Colonic mucosa (tissue), 4 donors: ENCODE measurements around the gene SCTR. TPM values are rescaled to one million over a fixed set of nuclear protein-coding genes. Genes with fewer than 3 reads are reported as not detected.

ENCODE experiments used
- DNase-seq: peaks from one replicate; pipeline ENCODE4 v3.0.0-alpha.2; 2020
- H3K27ac ChIP-seq: fragments of 200-600 bp; one replicate; pipeline ENCODE4 v1.8.0; 2021
- H3K27me3 ChIP-seq: fragments of 200-600 bp; one replicate; pipeline ENCODE4 v1.8.0; 2021
- H3K36me3 ChIP-seq: fragments of 200-600 bp; one replicate; pipeline ENCODE4 v1.8.0; 2021
- H3K4me1 ChIP-seq: fragments of 200-600 bp; one replicate; pipeline ENCODE4 v1.8.0; 2021; ENCODE audit warnings: mild to moderate bottlenecking
- H3K4me3 ChIP-seq: fragments of 200-600 bp; one replicate; pipeline ENCODE4 v1.8.0; 2021
- H3K9ac ChIP-seq, 2 donors: one replicate each; pipeline ENCODE4 v1.7.0; 2013; ENCODE audit warnings: control low read depth in 2 of 2, low read depth in 2 of 2, low read length in 2 of 2
- H3K9me3 ChIP-seq: fragments of 200-600 bp; one replicate; pipeline ENCODE4 v1.8.0; 2021
- CTCF ChIP-seq: fragments of 200-600 bp; IDR thresholded peaks from one replicate; pipeline ENCODE4 v1.8.0; 2022; ENCODE audit warnings: antibody characterized with exemption, mild to moderate bottlenecking
- intact Hi-C: fragments of 100-400 bp; cut with DNase I; formaldehyde crosslinking; loops from one replicate; pipeline ENCODE4 v1.14.1; 2022
- total RNA-seq, 2 donors: library from RNA; stranded (reverse); fragmentation: NEBNext Ultra II Directional in 1 of 2; extraction: Animal tissue kit (Norgen Biotek cat#: 25700) in 1 of 2; gene quantifications; one replicate each; pipeline ENCODE4 v1.2.1, GENCODE V29; 2021
- donor health status: healthy.
- donor health status: DM: no; HTN: no; CAD: no.
- donor health status: DM: no; HTN: no; CAD: no.

SCTR gene
- total RNA-seq, 2 donors from 2014 or later, result 0.25 to 0.27 TPM

DNA sequence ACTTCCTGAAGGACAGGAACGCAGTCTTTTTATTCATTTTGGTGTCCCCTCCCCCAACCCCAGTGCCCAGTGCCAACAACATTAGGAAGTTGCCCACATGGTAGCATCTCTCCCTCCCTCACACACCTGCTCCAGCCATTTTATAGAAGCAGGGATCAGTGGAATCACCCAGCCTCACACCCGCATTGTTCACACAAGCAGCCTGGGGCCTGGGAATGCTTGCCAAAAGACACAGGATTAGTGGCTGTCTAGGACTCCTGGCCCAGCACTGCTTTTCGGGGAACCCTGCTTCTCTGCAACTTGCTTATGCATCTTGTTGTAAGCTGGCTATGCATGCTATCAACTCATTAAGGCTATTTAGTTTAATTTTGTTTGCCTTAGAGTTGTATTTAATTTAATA is 74.8 kb downstream of the SCTR start:
- H3K4me3 ChIP-seq, result no peak overlapping the region
- TF ChIP-seq CTCF, result no peak
- intact Hi-C loops, result no loop called here
- DNase-seq, result no peak
- no peaks in the 10 kb centered on the region for H3K27me3 ChIP-seq
- H3K9ac ChIP-seq, result no peak overlapping the region
- H3K36me3 ChIP-seq, result no peaks in the 10 kb centered on the region
- H3K27ac ChIP-seq, result no peak overlapping the region
- H3K4me1 ChIP-seq, result no peaks in the 10 kb centered on the region
- H3K9me3 ChIP-seq, result no peaks in the 10 kb centered on the region

GRCh38 chr2:119448427-119449141 is 75.7 kb downstream of the SCTR start:
- intact Hi-C loops, result no loop called here
- Histone ChIP-seq H3K9ac (no peak overlapping the region), H3K4me3 (no peak overlapping the region), H3K4me1 (no peaks in the 10 kb centered on the region), H3K27ac (no peak overlapping the region), H3K36me3 (no peaks in the 10 kb centered on the region), H3K27me3 (no peaks in the 10 kb centered on the region), H3K9me3 (no peaks in the 10 kb centered on the region)
- no peak for TF ChIP-seq CTCF
- DNase-seq, result no peak

- Histone ChIP-seq H3K4me1 (no peaks in the 10 kb centered on the region), H3K27me3 (no peaks in the 10 kb centered on the region), H3K4me3 (no peak overlapping the region), H3K36me3 (no peaks in the 10 kb centered on the region), H3K9me3 (no peaks in the 10 kb centered on the region), H3K27ac (no peak overlapping the region), H3K9ac (no peak overlapping the region)
- intact Hi-C loops, result no loop called here
- DNase-seq, result no peak
- no peak for TF ChIP-seq CTCF
Measured at GRCh38 chr2:119446037-119446436, 78.2 kb downstream of the SCTR start.

- TF ChIP-seq CTCF, result no peak
- no peak overlapping the region for H3K9ac ChIP-seq
- no peaks in the 10 kb centered on the region for H3K27me3 ChIP-seq
- no peaks in the 10 kb centered on the region for H3K36me3 ChIP-seq
- intact Hi-C loops, result no loop called here
- DNase-seq, result no peak
- no peaks in the 10 kb centered on the region for H3K9me3 ChIP-seq
- H3K4me1 ChIP-seq, result no peaks in the 10 kb centered on the region
- H3K27ac ChIP-seq, result no peak overlapping the region
- H3K4me3 ChIP-seq, result no peak overlapping the region
Measured at GRCh38 chr2:119442850-119443249, 81.4 kb downstream of the SCTR start.

DNA sequence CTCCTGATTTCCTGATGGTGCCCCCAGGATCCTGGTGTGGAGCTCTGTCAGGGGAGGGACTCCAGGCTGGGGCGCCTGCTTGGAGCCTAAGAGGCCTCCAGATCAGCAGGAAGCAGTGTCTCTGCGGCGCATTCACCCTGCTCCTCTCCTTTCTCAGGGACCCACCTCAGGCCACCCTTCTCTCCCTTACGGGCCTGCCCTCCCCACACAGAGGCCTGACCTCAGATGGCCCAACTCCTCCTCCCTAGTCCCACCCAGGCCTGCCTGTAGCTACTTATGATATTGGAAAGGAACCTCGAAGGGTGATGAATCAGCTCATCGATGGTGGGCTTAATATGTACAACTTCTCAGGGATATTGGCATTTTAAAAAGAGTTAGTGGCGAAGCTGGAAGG is 82.1 kb downstream of the SCTR start:
- intact Hi-C loops, result no loop called here
- no peaks in the 10 kb centered on the region for H3K36me3 ChIP-seq
- DNase-seq, result no peak
- H3K9ac ChIP-seq, result no peak overlapping the region
- no peak for TF ChIP-seq CTCF
- no peaks in the 10 kb centered on the region for H3K4me1 ChIP-seq
- H3K9me3 ChIP-seq, result no peaks in the 10 kb centered on the region
- no peak overlapping the region for H3K27ac ChIP-seq
- H3K27me3 ChIP-seq, result no peaks in the 10 kb centered on the region
- no peak overlapping the region for H3K4me3 ChIP-seq
